Stimulated activated CD4-positive, alpha-beta T cell treated with anti-CD3 and anti-CD28 coated beads, Interleukin-2, amount 100 ng/mL, for 24 hours (primary cell): ENCODE measurements around the gene CRACR2B.

ENCODE experiments used
- DNase-seq, 2 donors: peaks; one replicate each; pipeline ENCODE4 v3.0.0-alpha.2; 2020

Gene CRACR2B

GRCh38 chr11:827897-828192 lies at the start of gene CRACR2B:
Gene CRACR2B (plus strand): TSS chr11:827919. CDS start chr11:828608, 689 bp downstream.
- no peak for DNase-seq

GRCh38 chr11:778976-779954 lies 48.5 kb upstream of the CRACR2B start:
- DNase-seq = no peak

GRCh38 chr11:779955-780532 lies 47.7 kb upstream of the CRACR2B start:
- no peak for DNase-seq

GRCh38 chr11:782264-783174 lies 45.2 kb upstream of the CRACR2B start:
- no peak for DNase-seq

- DNase-seq = peak in 1 of 2 donors; percentile 47
Observed at GRCh38 chr11:783581-784015, 44.1 kb upstream of the CRACR2B start.

GRCh38 chr11:786235-787083 lies 41.3 kb upstream of the CRACR2B start:
- DNase-seq = no peak

- DNase-seq = no peak
Observed at GRCh38 chr11:787084-787675, 40.5 kb upstream of the CRACR2B start.

GRCh38 chr11:788009-788640 lies 39.6 kb upstream of the CRACR2B start:
- DNase-seq = no peak

GRCh38 chr11:788953-789940 lies 38.5 kb upstream of the CRACR2B start:
- no peak for DNase-seq

GRCh38 chr11:789943-790342 lies 37.8 kb upstream of the CRACR2B start, which contains the start of gene CEND1:
Gene CEND1 (minus strand): TSS chr11:790090. CDS start chr11:788576, 1,514 bp downstream.
- DNase-seq = peak; percentile 55 to 74

GRCh38 chr11:790721-791564 lies 36.8 kb upstream of the CRACR2B start:
- no peak for DNase-seq

- DNase-seq = no peak
Observed at GRCh38 chr11:791658-792534, 35.8 kb upstream of the CRACR2B start.

- no peak for DNase-seq
Observed at GRCh38 chr11:792535-792821, 35.2 kb upstream of the CRACR2B start.

GRCh38 chr11:792873-793272 lies 34.8 kb upstream of the CRACR2B start:
- DNase-seq = no peak

GRCh38 chr11:793556-793955 lies 34.2 kb upstream of the CRACR2B start:
- no peak for DNase-seq

GRCh38 chr11:794013-794765 lies 33.5 kb upstream of the CRACR2B start:
- DNase-seq = no peak
